ENCODE measurements around the gene ATP2A2. TPM values are rescaled to one million over a fixed set of nuclear protein-coding genes. Genes with fewer than 3 reads are reported as not detected.

Gene ATP2A2
- total and polyA plus RNA-seq, 12 donors, result 20.8 to 312 (median 121) TPM

DNA sequence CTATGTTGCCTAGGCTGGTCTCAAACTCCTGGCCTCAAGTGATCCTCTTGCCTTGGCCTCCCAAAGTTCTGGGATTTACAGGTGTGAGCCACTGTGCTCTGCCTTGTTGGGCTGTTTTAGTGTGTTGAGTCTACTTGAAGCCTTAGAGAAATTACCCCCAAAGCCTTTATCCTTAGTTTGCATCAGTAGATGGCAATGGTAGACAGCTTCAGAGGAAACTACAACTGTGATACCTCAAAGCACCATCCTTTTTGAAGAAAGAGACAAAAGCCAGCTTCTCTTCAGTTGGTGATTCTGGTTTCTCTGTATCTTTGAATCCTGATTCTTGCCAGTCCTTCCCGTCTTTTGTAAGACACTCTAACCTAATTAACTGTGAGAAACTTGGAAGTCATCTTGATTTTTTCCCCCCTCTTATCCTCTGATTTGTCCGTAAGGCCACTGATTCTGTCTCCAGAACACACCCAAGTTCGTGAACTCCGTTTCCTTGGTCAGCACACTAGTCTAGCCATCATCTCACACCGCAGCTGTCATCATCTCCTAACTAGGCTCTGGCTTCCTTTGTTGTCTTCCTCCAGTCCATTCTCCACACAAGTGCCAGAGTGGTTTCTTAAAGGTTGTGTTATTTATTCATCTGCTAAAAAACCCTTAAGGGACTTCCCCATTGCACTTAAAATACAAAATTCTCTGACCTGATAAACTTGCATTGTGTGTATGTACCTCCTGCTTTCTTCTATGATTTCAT is 20.2 kb downstream of the ATP2A2 start:
- Histone ChIP-seq H3K4me1 (replicated peaks in 1 of 2) (peaks cover 0 to 33% of the 10 kb centered on the region in 2 donors), H3K36me3 (replicated peaks in 1 of 2) (peaks cover 0 to 81% of the 10 kb centered on the region in 2 donors), H3K27ac (peak overlapping the region in 1 of 5 donors; percentile 7), H3K27me3 (no peaks in the 10 kb centered on the region), H3K9me3 (replicated peaks in 1 of 3) (no peaks in the 10 kb centered on the region), H3K4me3 (no peak overlapping the region)
- intact Hi-C loops (cut with DNase I), result no loop called here
- TF ChIP-seq POLR2A (IDR thresholded peaks at IDR 0.05), result no peak
- TF ChIP-seq, protein P1, sequence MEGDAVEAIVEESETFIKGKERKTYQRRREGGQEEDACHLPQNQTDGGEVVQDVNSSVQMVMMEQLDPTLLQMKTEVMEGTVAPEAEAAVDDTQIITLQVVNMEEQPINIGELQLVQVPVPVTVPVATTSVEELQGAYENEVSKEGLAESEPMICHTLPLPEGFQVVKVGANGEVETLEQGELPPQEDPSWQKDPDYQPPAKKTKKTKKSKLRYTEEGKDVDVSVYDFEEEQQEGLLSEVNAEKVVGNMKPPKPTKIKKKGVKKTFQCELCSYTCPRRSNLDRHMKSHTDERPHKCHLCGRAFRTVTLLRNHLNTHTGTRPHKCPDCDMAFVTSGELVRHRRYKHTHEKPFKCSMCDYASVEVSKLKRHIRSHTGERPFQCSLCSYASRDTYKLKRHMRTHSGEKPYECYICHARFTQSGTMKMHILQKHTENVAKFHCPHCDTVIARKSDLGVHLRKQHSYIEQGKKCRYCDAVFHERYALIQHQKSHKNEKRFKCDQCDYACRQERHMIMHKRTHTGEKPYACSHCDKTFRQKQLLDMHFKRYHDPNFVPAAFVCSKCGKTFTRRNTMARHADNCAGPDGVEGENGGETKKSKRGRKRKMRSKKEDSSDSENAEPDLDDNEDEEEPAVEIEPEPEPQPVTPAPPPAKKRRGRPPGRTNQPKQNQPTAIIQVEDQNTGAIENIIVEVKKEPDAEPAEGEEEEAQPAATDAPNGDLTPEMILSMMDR (IDR thresholded peaks at IDR 0.05), result no peak
- no peak for DNase-seq
- 55 to 68% (median 61%) methylated on average over 5 of the region's 5 CpGs for WGBS, 4 donors

DNA sequence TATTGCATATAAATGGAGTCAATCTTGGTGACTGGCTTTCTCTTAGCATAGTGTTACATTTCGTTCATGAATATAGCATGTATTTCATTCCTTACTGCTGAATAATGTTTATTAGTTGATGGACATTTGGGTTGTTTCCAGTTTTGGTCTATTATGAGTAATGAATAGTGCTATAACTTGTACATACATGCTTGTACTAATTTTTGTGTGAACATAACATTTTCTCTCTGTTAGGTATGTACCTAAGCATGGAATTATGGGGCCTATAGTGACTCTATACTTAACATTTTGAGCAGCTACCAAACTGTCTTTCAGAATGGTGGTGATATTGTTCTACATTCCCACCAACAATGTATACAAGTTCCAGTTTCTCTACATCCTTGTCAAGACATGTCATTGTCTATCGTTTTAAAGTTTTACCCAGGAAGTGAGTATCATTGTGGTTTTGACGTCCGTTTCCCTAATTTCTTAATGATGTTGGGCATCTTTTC is 23.1 kb downstream of the ATP2A2 start:
- peak overlapping the region in 1 of 5 donors; percentile 29 for H3K27ac ChIP-seq
- peaks cover 0 to 63% of the 10 kb centered on the region in 2 donors for H3K36me3 ChIP-seq (replicated peaks in 1 of 2)
- 31 to 56% (median 47%) methylated on average over 4 of the region's 4 CpGs for WGBS, 4 donors
- no peaks in the 10 kb centered on the region for H3K27me3 ChIP-seq
- H3K4me3 ChIP-seq, result no peak overlapping the region
- TF ChIP-seq POLR2A (IDR thresholded peaks at IDR 0.05), result no peak
- TF ChIP-seq, protein P1 (IDR thresholded peaks at IDR 0.05), result no peak
- intact Hi-C loops (cut with DNase I), result no loop called here
- peaks cover 0 to 47% of the 10 kb centered on the region in 2 donors for H3K4me1 ChIP-seq (replicated peaks in 1 of 2)
- DNase-seq, result no peak
- no peaks in the 10 kb centered on the region for H3K9me3 ChIP-seq (replicated peaks in 1 of 3)

DNA sequence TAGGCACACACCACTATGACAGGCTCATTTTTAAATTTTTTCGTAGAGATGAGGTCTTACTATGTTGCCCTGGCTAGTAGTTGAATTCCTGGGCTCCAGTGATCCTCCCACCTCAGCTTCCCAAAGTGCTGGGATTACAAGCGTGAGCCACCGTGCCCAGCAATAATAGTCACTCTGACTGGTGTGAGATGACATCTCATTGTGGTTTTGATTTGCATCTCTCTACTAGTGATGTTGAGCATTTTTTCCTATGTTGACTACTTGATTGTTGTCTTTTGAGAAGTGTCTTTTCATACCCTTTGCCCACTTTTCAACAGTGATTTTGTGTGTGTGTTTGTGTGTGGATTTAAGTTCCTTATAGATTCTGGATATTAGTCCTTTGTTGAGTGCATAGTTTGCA is 26.3 kb downstream of the ATP2A2 start:
- Histone ChIP-seq H3K4me1 (replicated peaks in 1 of 2) (peaks cover under 1 to 42% of the 10 kb centered on the region in 2 donors), H3K27me3 (no peaks in the 10 kb centered on the region), H3K27ac (no peak overlapping the region), H3K36me3 (replicated peaks in 1 of 2) (peaks cover 0 to 49% of the 10 kb centered on the region in 2 donors), H3K4me3 (no peak overlapping the region), H3K9me3 (replicated peaks in 1 of 3) (no peaks in the 10 kb centered on the region)
- DNase-seq, result no peak
- 91 to 93% (median 93%) methylated on average over 3 of the region's 3 CpGs for WGBS, 4 donors
- intact Hi-C loops (cut with DNase I), result no loop called here
- TF ChIP-seq, protein P1 (IDR thresholded peaks at IDR 0.05), result no peak
- TF ChIP-seq POLR2A (IDR thresholded peaks at IDR 0.05), result no peak

DNA sequence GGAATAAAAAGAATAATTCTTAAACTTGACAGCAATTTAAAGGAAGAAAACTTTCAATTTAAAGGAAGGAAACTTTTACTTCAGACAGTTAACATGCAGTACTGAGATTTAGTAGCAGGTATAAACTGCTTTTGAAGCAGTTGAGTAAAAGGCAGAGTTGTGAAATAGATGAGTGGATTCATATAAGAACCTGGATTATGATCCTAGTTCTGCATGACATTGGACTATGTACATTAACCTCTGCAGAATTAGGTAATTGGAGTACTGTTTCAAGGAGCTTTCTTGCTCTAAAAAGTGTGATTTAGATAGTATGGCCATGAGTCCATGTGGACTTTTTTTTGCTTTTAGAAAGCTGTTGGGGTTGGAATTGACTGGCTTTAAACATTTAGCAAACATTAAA is 29.7 kb downstream of the ATP2A2 start:
- no peaks in the 10 kb centered on the region for H3K9me3 ChIP-seq (replicated peaks in 1 of 3)
- no peak for TF ChIP-seq POLR2A (IDR thresholded peaks at IDR 0.05)
- TF ChIP-seq, protein P1 (IDR thresholded peaks at IDR 0.05), result no peak
- peaks cover 0 to 27% of the 10 kb centered on the region in 2 donors for H3K36me3 ChIP-seq (replicated peaks in 1 of 2)
- intact Hi-C loops (cut with DNase I), result no loop called here
- no peak for DNase-seq
- H3K27ac ChIP-seq, result no peak overlapping the region
- H3K4me1 ChIP-seq (replicated peaks in 1 of 2), result peaks cover 4 to 50% of the 10 kb centered on the region in 2 donors
- no peak overlapping the region for H3K4me3 ChIP-seq
- no peaks in the 10 kb centered on the region for H3K27me3 ChIP-seq
